ENCODE results near the gene TCTN3.

The TCTN3 gene

GRCh38 chr10:95663496-95663895 is 30.2 kb downstream of the TCTN3 start:
- WGBS, result 87% methylated on average over 1 of the region's 1 CpG
- Histone ChIP-seq H4K91ac (ENCODE audit: low read length) (no peak overlapping the region), H3K27me3 (ENCODE audit: control insufficient read depth in 1 of 2, insufficient read depth in 1 of 2, low read length in 2 of 2) (no peaks in the 10 kb centered on the region), H2BK120ac (ENCODE audit: low read depth, low read length) (no peak overlapping the region), H3K18ac (ENCODE audit: low read depth in 1 of 2, low read length in 2 of 2) (no peak overlapping the region), H2AK5ac (ENCODE audit: low read length, severe bottlenecking) (no peak overlapping the region), H3K4me2 (ENCODE audit: low read length, poor library complexity, severe bottlenecking) (no peak overlapping the region), H2BK15ac (ENCODE audit: low read depth, poor library complexity, severe bottlenecking) (no peak overlapping the region), H3K4me1 (ENCODE audit: control insufficient read depth, insufficient read depth, low read depth, low read length) (no peaks in the 10 kb centered on the region), H3K9me3 (ENCODE audit: control insufficient read depth, low read length) (no peaks in the 10 kb centered on the region), H2AFZ (ENCODE audit: low read depth, low read length) (no peak overlapping the region), H3K4me3 (ENCODE audit: insufficient read depth in 1 of 2, low read depth in 1 of 2, low read length in 2 of 2) (no peak overlapping the region), H2BK12ac (ENCODE audit: low read length in 2 of 2) (no peak overlapping the region), H3K9ac (ENCODE audit: low read length) (no peak overlapping the region), H2BK5ac (ENCODE audit: low read depth, low read length, poor library complexity, severe bottlenecking) (no peak overlapping the region), H3K79me1 (replicated peaks; ENCODE audit: low read length, poor library complexity, severe bottlenecking) (no peaks in the 10 kb centered on the region), H3K27ac (ENCODE audit: low read length, poor library complexity, severe bottlenecking) (no peak overlapping the region), H3K36me3 (ENCODE audit: control insufficient read depth in 1 of 2, insufficient read depth in 2 of 2, low read depth in 1 of 2, low read length in 2 of 2) (peaks cover 6 to 34% of the 10 kb centered on the region in 2 experiments), H3K4ac (ENCODE audit: low read depth in 1 of 2, low read length in 2 of 2) (no peak overlapping the region), H4K8ac (ENCODE audit: low read length) (no peak overlapping the region), H3K14ac (ENCODE audit: low read length in 2 of 2) (no peak overlapping the region), H3K23ac (ENCODE audit: low read length in 2 of 2) (no peak overlapping the region)
- DNase-seq, result no peak

- no peak overlapping the region for H2AK5ac ChIP-seq (ENCODE audit: low read length, severe bottlenecking)
- no peak overlapping the region for H3K9ac ChIP-seq (ENCODE audit: low read length)
- WGBS, result no CpG with 5 or more reads among the region's 1 CpG
- peak overlapping the region; percentile 4 for H4K8ac ChIP-seq (ENCODE audit: low read length)
- no peak overlapping the region for H2AFZ ChIP-seq (ENCODE audit: low read depth, low read length)
- H3K9me3 ChIP-seq (ENCODE audit: control insufficient read depth, low read length), result no peaks in the 10 kb centered on the region
- H3K4me2 ChIP-seq (ENCODE audit: low read length, poor library complexity, severe bottlenecking), result no peak overlapping the region
- no peak overlapping the region for H3K4me3 ChIP-seq (ENCODE audit: insufficient read depth in 1 of 2, low read depth in 1 of 2, low read length in 2 of 2)
- peak overlapping the region in 1 of 2 experiments; percentile 93 for H3K23ac ChIP-seq (ENCODE audit: low read length in 2 of 2)
- no peak overlapping the region for H3K4ac ChIP-seq (ENCODE audit: low read depth in 1 of 2, low read length in 2 of 2)
- no peak overlapping the region for H2BK120ac ChIP-seq (ENCODE audit: low read depth, low read length)
- H3K18ac ChIP-seq (ENCODE audit: low read depth in 1 of 2, low read length in 2 of 2), result no peak overlapping the region
- H3K27me3 ChIP-seq (ENCODE audit: control insufficient read depth in 1 of 2, insufficient read depth in 1 of 2, low read length in 2 of 2), result no peaks in the 10 kb centered on the region
- H3K4me1 ChIP-seq (ENCODE audit: control insufficient read depth, insufficient read depth, low read depth, low read length), result no peaks in the 10 kb centered on the region
- no peak overlapping the region for H3K27ac ChIP-seq (ENCODE audit: low read length, poor library complexity, severe bottlenecking)
- no peak overlapping the region for H3K14ac ChIP-seq (ENCODE audit: low read length in 2 of 2)
- H4K91ac ChIP-seq (ENCODE audit: low read length), result no peak overlapping the region
- no peaks in the 10 kb centered on the region for H3K79me1 ChIP-seq (replicated peaks; ENCODE audit: low read length, poor library complexity, severe bottlenecking)
- H3K36me3 ChIP-seq (ENCODE audit: control insufficient read depth in 1 of 2, insufficient read depth in 2 of 2, low read depth in 1 of 2, low read length in 2 of 2), result peaks cover 6 to 21% of the 10 kb centered on the region in 2 experiments
- H2BK5ac ChIP-seq (ENCODE audit: low read depth, low read length, poor library complexity, severe bottlenecking), result no peak overlapping the region
- H2BK15ac ChIP-seq (ENCODE audit: low read depth, poor library complexity, severe bottlenecking), result no peak overlapping the region
- no peak for DNase-seq
- no peak overlapping the region for H2BK12ac ChIP-seq (ENCODE audit: low read length in 2 of 2)
Observed at GRCh38 chr10:95661818-95662217, 31.9 kb downstream of the TCTN3 start.

GRCh38 chr10:95660283-95660682 is 33.4 kb downstream of the TCTN3 start:
- no peak overlapping the region for H3K18ac ChIP-seq (ENCODE audit: low read depth in 1 of 2, low read length in 2 of 2)
- H2BK15ac ChIP-seq (ENCODE audit: low read depth, poor library complexity, severe bottlenecking), result no peak overlapping the region
- H4K91ac ChIP-seq (ENCODE audit: low read length), result no peak overlapping the region
- H3K27ac ChIP-seq (ENCODE audit: low read length, poor library complexity, severe bottlenecking), result peak overlapping the region; percentile 76
- no peaks in the 10 kb centered on the region for H3K27me3 ChIP-seq (ENCODE audit: control insufficient read depth in 1 of 2, insufficient read depth in 1 of 2, low read length in 2 of 2)
- H3K9me3 ChIP-seq (ENCODE audit: control insufficient read depth, low read length), result no peaks in the 10 kb centered on the region
- peak; percentile 24 for DNase-seq
- H3K14ac ChIP-seq (ENCODE audit: low read length in 2 of 2), result no peak overlapping the region
- no peaks in the 10 kb centered on the region for H3K4me1 ChIP-seq (ENCODE audit: control insufficient read depth, insufficient read depth, low read depth, low read length)
- H2BK12ac ChIP-seq (ENCODE audit: low read length in 2 of 2), result no peak overlapping the region
- no peak overlapping the region for H3K23ac ChIP-seq (ENCODE audit: low read length in 2 of 2)
- no peaks in the 10 kb centered on the region for H3K79me1 ChIP-seq (replicated peaks; ENCODE audit: low read length, poor library complexity, severe bottlenecking)
- no peak overlapping the region for H4K8ac ChIP-seq (ENCODE audit: low read length)
- no peak overlapping the region for H2AK5ac ChIP-seq (ENCODE audit: low read length, severe bottlenecking)
- no peak overlapping the region for H3K4me2 ChIP-seq (ENCODE audit: low read length, poor library complexity, severe bottlenecking)
- no peak overlapping the region for H2BK5ac ChIP-seq (ENCODE audit: low read depth, low read length, poor library complexity, severe bottlenecking)
- no peak overlapping the region for H3K9ac ChIP-seq (ENCODE audit: low read length)
- no peak overlapping the region for H2BK120ac ChIP-seq (ENCODE audit: low read depth, low read length)
- H2AFZ ChIP-seq (ENCODE audit: low read depth, low read length), result no peak overlapping the region
- H3K4me3 ChIP-seq (ENCODE audit: insufficient read depth in 1 of 2, low read depth in 1 of 2, low read length in 2 of 2), result no peak overlapping the region
- no peak overlapping the region for H3K4ac ChIP-seq (ENCODE audit: low read depth in 1 of 2, low read length in 2 of 2)
- H3K36me3 ChIP-seq (ENCODE audit: control insufficient read depth in 1 of 2, insufficient read depth in 2 of 2, low read depth in 1 of 2, low read length in 2 of 2), result peaks cover 6 to 14% of the 10 kb centered on the region in 2 experiments

GRCh38 chr10:95657250-95657649 is 36.5 kb downstream of the TCTN3 start:
- peak overlapping the region; percentile 88 for H3K9ac ChIP-seq (ENCODE audit: low read length)
- no peak overlapping the region for H3K23ac ChIP-seq (ENCODE audit: low read length in 2 of 2)
- no peak overlapping the region for H2AFZ ChIP-seq (ENCODE audit: low read depth, low read length)
- 100% methylated on average over 1 of the region's 1 CpG for WGBS
- H3K4me3 ChIP-seq (ENCODE audit: insufficient read depth in 1 of 2, low read depth in 1 of 2, low read length in 2 of 2), result peak overlapping the region in 1 of 2 experiments; percentile 87
- H2BK12ac ChIP-seq (ENCODE audit: low read length in 2 of 2), result no peak overlapping the region
- no peak overlapping the region for H3K27ac ChIP-seq (ENCODE audit: low read length, poor library complexity, severe bottlenecking)
- H3K4ac ChIP-seq (ENCODE audit: low read depth in 1 of 2, low read length in 2 of 2), result peak overlapping the region in 1 of 2 experiments; percentile 67
- no peaks in the 10 kb centered on the region for H3K4me1 ChIP-seq (ENCODE audit: control insufficient read depth, insufficient read depth, low read depth, low read length)
- no peaks in the 10 kb centered on the region for H3K9me3 ChIP-seq (ENCODE audit: control insufficient read depth, low read length)
- peaks cover 6% of the 10 kb centered on the region for H3K79me1 ChIP-seq (replicated peaks; ENCODE audit: low read length, poor library complexity, severe bottlenecking)
- H3K36me3 ChIP-seq (ENCODE audit: control insufficient read depth in 1 of 2, insufficient read depth in 2 of 2, low read depth in 1 of 2, low read length in 2 of 2), result peaks cover 9 to 10% of the 10 kb centered on the region in 2 experiments
- no peak overlapping the region for H3K14ac ChIP-seq (ENCODE audit: low read length in 2 of 2)
- no peak overlapping the region for H2BK15ac ChIP-seq (ENCODE audit: low read depth, poor library complexity, severe bottlenecking)
- no peak overlapping the region for H3K18ac ChIP-seq (ENCODE audit: low read depth in 1 of 2, low read length in 2 of 2)
- no peak overlapping the region for H2BK120ac ChIP-seq (ENCODE audit: low read depth, low read length)
- no peak overlapping the region for H4K91ac ChIP-seq (ENCODE audit: low read length)
- no peak overlapping the region for H4K8ac ChIP-seq (ENCODE audit: low read length)
- no peak overlapping the region for H2BK5ac ChIP-seq (ENCODE audit: low read depth, low read length, poor library complexity, severe bottlenecking)
- peak overlapping the region; percentile 86 for H2AK5ac ChIP-seq (ENCODE audit: low read length, severe bottlenecking)
- no peak for DNase-seq
- no peaks in the 10 kb centered on the region for H3K27me3 ChIP-seq (ENCODE audit: control insufficient read depth in 1 of 2, insufficient read depth in 1 of 2, low read length in 2 of 2)
- no peak overlapping the region for H3K4me2 ChIP-seq (ENCODE audit: low read length, poor library complexity, severe bottlenecking)

Data from mesenchymal stem cell (in vitro differentiated cells and primary cell).